Stimulated activated CD8-positive, alpha-beta memory T cell treated with anti-CD3 and anti-CD28 coated beads, Interleukin-2, amount 100 ng/mL, for 48 hours (primary cell): ENCODE results near the gene MEPCE.
A peak's percentile ranks its signal among the peaks of the same experiment; 100 is the strongest.
"Not testable (repeated sequence)": the region's sequence is repeated elsewhere in the genome, so short reads cannot be mapped to it uniquely, and the experiment has no call there.

Source experiments
- DNase-seq, 2 donors: peaks; one replicate each; pipeline ENCODE4 v3.0.0-alpha.2; 2020; ENCODE audit warnings: low read depth in 2 of 2

MEPCE gene

GRCh38 chr7:100429637-100430492 lies at the start of gene MEPCE:
TSS of gene MEPCE (plus strand) at chr7:100429831. CDS start at chr7:100430019, 188 bp downstream.
- DNase-seq, result peak; percentile 96

GRCh38 chr7:100380196-100380595 lies 49.4 kb upstream of the MEPCE start:
- DNase-seq, result no peak

DNA sequence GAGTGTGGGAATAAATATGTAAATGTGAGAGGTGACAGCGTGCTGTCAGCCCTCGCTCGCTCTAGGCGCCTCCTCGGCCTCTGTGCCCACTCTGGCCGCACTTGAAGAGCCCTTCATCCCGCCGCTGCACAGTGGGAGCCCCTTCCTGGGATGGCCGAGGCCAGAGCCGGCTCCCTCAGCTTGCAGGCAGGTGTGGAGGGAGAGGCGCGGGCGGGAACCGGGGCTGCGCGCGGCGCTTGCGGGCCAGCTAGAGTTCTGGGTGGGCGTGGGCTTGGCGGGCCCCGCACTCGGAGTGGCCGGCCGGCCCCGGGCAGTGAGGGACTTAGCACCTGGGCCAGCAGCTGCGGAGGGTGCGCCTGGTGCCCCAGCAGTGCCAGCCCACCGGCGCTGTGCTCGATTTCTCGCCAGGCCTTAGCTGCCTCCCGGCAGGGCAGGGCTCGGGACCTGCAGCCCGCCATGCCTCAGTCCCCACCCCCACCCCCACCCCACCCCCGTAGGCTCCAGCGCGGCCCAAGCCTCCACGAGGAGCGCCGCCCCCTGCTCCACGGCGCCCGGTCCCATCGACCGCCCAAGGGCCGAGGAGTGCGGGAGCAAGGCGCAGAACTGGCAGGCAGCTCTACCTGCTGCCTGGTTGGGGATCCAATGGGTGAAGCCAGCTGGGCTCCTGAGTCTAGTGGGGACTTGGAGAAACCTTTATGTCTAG lies 47.9 kb upstream of the MEPCE start:
- DNase-seq, result not testable (repeated sequence)

DNA sequence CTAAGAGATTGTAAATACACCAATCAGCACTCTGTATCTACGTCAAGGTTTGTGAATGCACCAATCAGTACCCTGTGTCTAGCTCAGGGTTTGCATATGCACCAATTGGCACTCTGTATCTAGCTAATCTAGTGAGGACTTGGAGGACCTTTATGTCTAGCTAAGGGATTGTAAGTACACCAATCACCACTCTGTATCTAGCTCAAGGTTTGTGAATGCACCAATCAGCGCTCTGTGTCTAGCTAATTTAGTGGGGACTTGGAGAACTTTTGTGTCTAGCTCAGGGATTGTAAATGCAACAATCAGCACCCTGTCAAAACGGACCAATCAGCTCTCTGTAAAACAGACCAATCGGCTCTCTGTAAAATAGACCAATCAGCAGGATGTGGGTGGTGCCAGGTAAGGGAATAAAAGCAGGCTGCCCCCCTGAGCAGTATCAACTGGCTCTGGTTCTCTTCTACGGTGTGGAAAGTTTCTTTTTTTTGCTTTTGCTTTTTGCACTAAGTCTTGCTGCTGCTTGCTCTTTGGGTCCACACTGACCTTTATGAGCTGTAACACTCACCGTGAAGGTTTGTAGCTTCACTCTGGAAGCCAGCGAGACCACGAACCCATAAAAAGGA lies 47.3 kb upstream of the MEPCE start:
- not testable (repeated sequence) for DNase-seq

- DNase-seq, result no peak
These were observed 44.9 kb upstream of the MEPCE start for GRCh38 chr7:100384628-100385294.

DNA sequence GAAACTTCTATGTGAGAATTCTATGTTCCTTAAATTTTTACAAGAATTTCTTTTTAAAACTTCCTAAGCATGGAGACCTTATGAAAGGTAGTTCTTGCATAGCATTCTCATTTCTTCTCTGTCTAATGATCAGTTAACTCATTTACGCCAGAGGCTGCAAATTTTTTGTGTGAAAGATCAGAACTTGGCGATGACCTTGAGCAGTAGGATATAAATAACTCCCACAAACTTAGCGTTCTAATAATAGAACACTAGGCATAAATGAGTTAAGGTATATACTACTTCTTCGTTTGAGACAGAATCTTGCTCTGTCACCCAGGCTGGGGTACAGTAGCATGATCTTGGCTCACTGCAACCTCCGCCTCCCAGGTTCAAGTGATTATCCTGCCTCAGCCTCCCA lies 42.7 kb upstream of the MEPCE start:
- no peak for DNase-seq

GRCh38 chr7:100387695-100388094 lies 41.9 kb upstream of the MEPCE start:
- no peak for DNase-seq

GRCh38 chr7:100389437-100390088 lies 40.1 kb upstream of the MEPCE start:
- no peak for DNase-seq

DNA sequence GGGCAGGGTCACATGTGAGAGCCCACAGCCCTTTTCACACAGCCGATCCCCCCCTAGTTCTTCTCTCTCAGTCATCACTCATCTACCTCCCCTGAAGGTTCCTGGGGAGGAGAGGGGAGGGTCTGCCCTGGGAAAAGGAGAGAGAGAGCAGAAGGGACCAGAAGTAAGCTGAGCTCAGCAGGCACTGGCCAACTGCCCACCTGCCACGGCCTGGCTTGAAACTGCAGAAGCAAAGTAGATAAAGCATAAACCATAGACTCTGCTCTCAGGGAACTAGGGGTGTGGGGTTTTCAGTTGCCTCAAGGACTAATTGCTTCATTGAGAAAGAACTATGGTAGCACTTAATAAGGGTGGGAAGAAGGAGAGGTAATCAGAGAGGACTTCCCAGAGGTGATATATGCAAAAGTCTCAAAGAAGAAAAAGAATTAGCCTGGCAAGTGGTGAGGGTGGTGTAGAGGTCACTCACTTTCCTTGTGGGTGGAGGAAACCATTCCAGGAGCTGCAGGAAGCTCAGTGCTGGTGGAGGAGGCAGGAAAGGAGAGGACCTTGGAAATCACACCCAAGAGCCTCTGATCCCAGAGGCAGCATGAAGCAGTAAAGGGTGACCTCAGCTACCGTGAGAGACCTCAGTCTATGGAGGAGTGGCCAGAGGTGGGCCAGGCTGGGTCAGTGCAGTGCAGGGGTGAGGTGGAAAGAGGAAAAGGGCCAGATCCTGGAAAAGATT lies 39.2 kb upstream of the MEPCE start:
- DNase-seq, result no peak

DNA sequence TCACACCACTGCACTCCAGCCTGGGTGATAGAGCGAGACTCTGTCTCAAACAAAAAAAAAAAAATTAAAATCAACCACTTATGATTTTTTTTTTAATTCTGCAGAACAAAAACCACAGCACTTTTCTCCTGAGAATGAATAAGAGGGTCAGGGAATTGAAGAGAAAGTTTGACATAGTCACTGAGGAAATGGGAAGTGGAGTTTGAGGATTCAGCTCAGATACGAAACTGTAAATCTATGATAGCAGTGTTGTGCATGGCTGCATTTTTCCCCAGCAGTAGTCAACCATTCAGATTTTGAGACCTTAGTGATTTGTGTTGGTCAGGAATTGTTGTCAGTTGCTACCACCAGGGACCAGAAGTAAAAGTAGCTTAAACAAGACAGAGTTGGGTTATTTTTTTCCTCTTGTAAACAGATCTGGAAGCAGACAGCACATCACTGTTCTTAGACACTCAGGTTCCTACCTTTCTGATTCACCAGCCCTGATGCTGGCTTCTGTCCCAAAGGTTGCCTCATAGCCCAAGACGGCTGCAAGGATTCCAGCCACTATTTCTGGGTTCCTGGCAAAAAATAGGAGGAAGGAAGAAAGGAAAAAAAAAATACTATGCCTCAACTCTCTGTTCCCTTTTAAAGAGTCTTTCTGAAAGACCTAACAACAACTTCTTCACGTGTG lies 36.3 kb upstream of the MEPCE start:
- DNase-seq, result no peak

GRCh38 chr7:100394077-100394476 lies 35.6 kb upstream of the MEPCE start:
- no peak for DNase-seq

DNA sequence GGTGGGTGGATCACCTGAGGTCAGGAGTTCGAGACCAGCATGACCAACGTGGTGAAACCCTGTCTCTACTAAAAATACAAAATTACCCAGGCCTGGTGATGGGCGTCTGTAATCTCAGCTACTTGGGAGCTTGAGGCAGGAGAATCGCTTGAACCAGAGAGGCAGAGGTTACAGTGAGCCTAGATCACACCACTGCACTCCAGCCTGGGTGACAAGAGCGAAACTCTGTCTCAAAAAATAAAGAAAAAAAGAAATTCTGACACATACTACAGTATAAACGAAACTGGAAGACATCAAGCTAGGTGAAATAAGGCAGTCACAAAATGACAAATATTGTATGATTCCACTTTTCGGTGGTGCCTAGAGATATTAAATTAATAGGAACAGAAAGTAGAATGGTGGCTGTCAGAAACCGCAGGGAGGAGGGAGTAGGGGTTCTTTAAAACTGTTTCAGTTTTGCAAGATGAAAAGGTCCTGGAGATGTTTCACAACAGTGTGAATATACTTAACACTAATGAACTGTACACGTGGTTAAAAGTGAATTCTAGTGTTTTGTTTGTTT lies 33.1 kb upstream of the MEPCE start:
- no peak for DNase-seq

DNA sequence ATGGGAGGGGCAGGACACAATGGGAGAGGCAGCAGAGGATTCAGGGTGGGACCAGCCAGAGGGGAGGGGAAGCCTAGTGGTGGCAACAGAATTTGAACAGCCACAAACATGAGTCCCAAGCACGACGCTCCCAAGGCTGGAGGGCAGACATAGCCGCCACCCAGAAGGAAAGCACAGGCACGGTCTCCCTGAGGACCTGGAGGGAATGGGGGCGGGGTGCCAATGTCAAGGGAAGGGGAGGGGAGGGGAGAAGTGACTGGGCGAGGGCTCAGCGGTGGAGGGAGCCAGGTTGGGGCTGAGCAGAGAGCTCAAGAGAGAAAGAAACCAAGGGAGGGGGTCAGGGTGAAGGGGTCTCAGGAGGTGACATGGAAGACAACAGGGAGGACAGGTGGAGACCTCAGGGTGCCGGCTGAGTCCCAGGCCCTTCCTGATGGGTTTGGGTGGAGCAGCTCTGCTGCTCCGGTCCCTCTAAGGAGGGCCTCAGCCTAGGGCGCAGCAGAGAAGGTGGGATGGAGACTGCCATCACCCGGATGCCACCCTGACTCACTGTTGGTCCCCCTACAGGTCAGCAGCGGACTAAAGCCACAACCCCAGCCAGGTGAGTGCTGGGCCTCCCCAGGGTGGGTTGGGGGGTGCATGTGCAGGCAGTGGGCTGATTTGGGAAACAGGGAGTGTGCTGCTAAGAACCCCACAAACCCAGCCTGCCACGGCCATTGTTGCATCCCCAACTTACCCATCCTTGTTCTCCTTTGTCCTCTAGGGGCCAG lies 32.1 kb upstream of the MEPCE start:
- no peak for DNase-seq

- DNase-seq, result no peak
These were observed 31.4 kb upstream of the MEPCE start for GRCh38 chr7:100398239-100398638.

DNA sequence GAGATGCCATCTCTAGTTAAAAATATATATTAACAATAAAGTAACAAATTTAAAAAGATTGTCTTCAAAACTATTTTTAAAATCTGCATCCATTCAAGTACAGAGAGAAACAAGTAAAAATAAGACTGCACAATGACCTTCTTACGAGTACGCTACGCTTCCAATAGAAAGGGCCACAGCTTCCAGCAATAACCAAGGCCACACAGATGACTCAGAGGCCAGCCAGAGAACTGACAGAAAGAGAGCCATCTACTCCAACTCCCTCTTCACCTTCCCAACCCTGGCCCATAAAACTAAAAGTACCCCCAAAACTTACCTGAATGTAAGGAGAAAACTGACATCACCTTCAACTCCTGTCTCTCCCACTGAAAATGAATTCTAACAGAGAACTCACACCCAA lies 29.6 kb upstream of the MEPCE start:
- no peak for DNase-seq

GRCh38 chr7:100400656-100401055 lies 29.0 kb upstream of the MEPCE start:
- DNase-seq, result no peak

DNA sequence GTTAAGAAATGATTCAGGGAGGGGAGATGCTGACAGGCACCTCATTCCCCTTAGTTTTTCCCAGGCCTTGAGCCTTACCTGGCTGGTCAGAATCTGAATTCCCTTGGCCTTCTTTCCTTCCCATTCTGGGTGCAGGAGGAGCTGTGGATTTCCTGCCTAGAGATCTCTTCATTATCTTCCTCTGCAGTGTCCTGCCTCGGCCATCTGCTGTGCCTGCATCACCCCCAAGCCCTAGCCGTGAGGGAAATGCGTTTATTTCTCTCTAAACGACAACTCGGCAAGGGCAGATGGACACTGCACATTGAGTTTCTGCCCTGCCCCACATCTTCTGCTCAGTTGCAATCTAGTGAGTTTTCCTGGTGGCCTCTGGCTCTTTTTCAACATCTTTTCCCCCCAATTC lies 27.8 kb upstream of the MEPCE start:
- no peak for DNase-seq

- DNase-seq, result no peak
These were observed 27.4 kb upstream of the MEPCE start for GRCh38 chr7:100402241-100402640.

DNA sequence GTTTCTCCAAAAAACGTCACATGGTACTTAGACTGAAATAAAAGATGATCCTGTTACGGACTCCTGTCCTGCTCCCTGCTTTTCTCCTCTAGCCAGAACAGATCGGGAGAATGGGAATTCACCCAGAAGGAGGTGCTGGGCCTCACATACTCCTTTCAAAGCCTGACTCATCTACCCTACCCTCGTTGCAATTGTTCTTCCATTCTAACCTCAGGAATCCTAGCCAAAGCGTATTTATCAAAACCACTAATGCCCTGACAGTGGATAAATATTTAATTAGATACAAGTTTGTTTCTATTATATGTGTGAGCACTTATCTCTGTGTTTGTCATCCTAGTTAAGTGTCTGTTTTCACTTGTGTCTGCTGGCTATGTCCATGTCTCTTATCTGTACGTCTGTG lies 22.9 kb upstream of the MEPCE start:
- DNase-seq, result no peak
